GM19238 (cell line): ENCODE data around the gene MIGA2.

ENCODE experiments used
- DNase-seq: peaks from one replicate; pipeline ENCODE4 v3.0.0; 2011; ENCODE audit warnings: low spot score; ENCODE audit not compliant: insufficient read length

MIGA2 gene

GRCh38 chr9:129113645-129114304 lies 77.3 kb downstream of the MIGA2 start:
- no peak for DNase-seq

DNA sequence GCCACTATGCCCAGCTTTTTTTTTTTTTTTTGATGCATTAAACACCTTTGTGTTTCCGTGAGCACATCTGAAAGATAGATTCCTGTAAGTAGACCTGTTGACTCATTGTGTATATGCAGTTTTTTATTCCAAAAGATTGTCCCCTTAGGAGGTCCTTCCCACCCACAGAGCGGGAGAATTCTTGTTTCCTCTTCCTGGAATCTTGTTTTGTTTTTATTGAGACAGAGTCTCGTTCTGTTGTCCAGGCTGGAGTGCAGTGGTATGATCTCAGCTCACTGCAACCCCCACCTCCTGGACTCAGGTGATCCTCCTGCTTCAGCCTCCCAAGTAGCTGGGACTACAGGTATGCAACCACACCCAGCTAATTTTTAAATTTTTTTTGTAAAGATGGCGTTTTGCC lies 82.4 kb downstream of the MIGA2 start:
- DNase-seq = no peak

DNA sequence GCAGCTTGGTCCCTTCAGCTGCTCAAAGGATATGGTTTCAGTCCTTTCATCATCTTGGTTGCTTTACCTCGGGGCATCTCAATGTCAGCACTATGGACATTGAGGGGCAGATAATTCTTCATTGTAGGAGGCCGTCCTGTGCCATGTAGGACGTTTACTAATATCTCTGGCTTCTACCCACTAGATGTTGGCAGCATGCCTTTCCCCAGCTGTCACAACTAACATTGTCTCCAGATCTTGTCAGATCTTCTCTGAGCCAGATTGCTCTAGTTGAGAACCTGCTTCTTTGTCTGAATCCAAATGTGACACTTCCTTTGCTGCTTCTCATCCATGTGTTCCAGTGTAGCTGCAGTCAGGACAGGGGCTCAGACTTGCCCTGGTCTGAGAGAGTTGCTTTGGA lies 85.1 kb downstream of the MIGA2 start:
- DNase-seq = no peak
